Measurements from ENCODE around the gene MDN1.

MDN1 gene

GRCh38 chr6:89793586-89793985 is 26.0 kb downstream of the MDN1 start:
- TF ChIP-seq GATA2 (IDR thresholded peaks at IDR 0.05; ENCODE audit: low read depth, low read length) (no peak), GATA3 (IDR thresholded peaks at IDR 0.05; ENCODE audit: low read depth, low read length) (no peak)

- TF ChIP-seq GATA3 (IDR thresholded peaks at IDR 0.05; ENCODE audit: low read depth, low read length) (no peak), GATA2 (IDR thresholded peaks at IDR 0.05; ENCODE audit: low read depth, low read length) (no peak)
Measured at GRCh38 chr6:89792881-89793280, 26.7 kb downstream of the MDN1 start.

DNA sequence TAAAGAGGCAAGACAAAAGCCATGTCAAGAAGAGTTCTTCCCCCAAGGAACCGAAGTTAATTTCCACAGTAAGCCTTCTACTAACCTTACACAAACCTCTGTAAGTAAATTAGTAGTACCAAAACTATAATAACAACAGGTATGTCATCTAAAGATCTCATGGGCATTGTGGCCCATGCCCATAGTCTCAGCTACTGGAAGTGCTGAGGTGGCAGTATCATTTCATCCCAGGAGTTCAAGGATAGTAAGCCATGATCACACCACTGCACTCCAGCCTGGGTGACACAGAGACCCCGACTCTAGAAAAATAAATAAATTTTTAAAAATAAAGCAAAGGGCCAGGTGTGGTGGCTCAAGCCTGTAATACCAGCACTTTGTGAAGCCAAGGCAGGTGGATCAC is 29.2 kb downstream of the MDN1 start:
- TF ChIP-seq GATA2 (IDR thresholded peaks at IDR 0.05; ENCODE audit: low read depth, low read length) (no peak), GATA3 (IDR thresholded peaks at IDR 0.05; ENCODE audit: low read depth, low read length) (no peak)

DNA sequence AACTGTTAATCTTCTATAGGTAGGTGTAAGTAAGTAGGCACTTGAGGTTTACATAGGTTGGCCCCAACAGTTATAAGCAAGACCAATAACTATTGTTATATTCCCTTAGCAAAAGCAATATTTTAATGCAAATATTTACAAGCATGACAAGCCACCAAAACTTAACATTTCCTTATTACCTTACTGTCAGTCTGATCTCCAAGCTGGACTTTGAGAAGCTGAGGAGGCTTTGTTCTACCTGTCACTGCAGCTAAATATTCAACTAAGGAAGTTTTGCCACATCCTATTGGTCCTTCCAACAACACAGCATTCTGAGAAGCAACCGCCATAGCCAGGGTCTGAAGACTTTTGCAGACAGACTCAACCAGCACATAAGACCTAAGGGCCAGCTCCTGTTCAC is 29.6 kb downstream of the MDN1 start:
- no peak for TF ChIP-seq GATA3 (IDR thresholded peaks at IDR 0.05; ENCODE audit: low read depth, low read length)
- no peak for TF ChIP-seq GATA2 (IDR thresholded peaks at IDR 0.05; ENCODE audit: low read depth, low read length)

DNA sequence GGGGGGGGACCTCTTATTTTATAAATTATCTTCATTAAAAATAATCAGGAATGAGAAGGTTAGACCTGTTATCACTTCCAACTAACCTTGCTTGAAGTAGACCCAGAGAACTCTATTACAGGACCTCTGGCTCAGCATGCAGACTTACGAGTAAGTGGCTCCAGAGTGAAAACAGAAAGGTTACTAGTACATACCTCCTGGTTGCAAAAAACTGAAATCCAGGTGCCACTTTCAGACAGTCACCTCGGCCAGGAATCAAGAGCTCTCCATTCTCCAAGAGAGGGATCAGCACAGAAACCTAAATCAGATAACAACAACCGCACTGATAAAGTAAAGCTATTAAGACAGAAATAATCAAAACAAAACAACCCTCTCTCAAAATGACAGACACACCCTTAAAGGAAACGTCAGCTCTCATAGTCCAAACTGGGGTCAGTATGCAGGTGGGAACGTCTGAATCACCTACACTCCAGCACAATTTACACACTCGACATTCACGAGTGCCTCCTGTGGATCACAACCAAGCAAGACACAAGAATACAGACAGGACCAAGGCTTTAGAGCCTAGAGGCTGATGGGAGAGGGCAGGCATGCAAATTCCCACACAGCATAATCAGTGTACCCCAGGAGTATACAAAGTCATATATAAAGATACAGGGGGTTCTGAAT is 31.8 kb downstream of the MDN1 start:
- TF ChIP-seq GATA2 (IDR thresholded peaks at IDR 0.05; ENCODE audit: low read depth, low read length) (no peak), GATA3 (IDR thresholded peaks at IDR 0.05; ENCODE audit: low read depth, low read length) (no peak)

DNA sequence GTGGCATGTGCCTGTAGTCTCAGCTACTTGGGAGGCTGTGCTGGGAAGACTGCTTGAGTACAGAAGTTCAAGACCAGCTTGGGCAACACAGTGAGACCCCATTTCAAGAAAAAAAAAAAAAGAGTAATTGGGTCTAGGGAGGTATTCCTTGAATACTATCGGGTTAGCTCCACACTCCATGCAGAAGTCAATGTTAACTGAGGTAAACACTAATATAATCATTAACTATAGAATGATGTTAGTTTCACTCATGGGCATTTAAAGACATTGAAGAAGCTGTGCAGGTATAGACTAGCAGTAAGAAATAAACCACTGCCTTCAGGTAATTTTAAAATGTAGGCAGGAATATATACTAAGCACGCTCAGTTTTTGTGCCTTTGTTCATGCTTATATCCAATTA is 32.6 kb downstream of the MDN1 start:
- TF ChIP-seq GATA3 (IDR thresholded peaks at IDR 0.05; ENCODE audit: low read depth, low read length) (no peak), GATA2 (IDR thresholded peaks at IDR 0.05; ENCODE audit: low read depth, low read length) (no peak)

DNA sequence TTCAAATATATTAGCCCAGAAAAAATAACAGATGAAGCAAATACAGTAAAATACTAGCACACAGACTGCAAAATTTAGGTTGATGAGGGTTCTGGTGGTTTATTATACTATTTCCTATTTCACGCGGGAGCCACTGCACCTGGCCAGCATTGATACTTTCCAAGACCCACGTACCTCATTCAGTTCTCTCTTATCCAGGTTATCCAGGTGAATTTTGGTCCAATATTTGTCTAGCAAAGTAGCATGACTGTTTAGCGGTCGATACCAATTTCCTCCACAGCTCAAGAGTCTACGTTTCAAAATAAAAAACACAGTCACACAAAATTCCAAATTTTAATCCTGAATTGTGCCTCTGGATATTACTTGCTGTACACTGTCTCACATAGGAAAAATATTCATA is 34.8 kb downstream of the MDN1 start:
- TF ChIP-seq GATA3 (IDR thresholded peaks at IDR 0.05; ENCODE audit: low read depth, low read length), result no peak
- TF ChIP-seq GATA2 (IDR thresholded peaks at IDR 0.05; ENCODE audit: low read depth, low read length), result no peak

DNA sequence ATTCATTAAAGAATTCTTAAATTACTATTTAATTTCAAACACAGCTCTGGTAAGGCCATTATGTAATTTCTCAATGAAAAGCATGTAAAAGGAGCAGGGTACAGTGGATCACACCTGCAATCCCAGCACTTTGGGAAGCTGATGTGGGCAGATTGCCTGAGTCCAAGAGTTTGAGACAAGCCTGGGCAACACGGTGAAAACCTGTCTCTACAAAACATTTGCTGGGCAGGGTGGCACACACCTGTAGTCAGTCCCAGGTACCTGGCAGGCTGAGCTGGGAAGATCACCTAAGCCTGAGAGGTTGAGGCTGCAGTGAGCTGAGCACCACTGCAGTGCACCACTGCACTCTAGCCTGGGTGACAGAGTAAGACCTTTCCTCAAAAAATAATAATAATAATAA is 37.4 kb downstream of the MDN1 start:
- no peak for TF ChIP-seq GATA3 (IDR thresholded peaks at IDR 0.05; ENCODE audit: low read depth, low read length)
- TF ChIP-seq GATA2 (IDR thresholded peaks at IDR 0.05; ENCODE audit: low read depth, low read length), result no peak

DNA sequence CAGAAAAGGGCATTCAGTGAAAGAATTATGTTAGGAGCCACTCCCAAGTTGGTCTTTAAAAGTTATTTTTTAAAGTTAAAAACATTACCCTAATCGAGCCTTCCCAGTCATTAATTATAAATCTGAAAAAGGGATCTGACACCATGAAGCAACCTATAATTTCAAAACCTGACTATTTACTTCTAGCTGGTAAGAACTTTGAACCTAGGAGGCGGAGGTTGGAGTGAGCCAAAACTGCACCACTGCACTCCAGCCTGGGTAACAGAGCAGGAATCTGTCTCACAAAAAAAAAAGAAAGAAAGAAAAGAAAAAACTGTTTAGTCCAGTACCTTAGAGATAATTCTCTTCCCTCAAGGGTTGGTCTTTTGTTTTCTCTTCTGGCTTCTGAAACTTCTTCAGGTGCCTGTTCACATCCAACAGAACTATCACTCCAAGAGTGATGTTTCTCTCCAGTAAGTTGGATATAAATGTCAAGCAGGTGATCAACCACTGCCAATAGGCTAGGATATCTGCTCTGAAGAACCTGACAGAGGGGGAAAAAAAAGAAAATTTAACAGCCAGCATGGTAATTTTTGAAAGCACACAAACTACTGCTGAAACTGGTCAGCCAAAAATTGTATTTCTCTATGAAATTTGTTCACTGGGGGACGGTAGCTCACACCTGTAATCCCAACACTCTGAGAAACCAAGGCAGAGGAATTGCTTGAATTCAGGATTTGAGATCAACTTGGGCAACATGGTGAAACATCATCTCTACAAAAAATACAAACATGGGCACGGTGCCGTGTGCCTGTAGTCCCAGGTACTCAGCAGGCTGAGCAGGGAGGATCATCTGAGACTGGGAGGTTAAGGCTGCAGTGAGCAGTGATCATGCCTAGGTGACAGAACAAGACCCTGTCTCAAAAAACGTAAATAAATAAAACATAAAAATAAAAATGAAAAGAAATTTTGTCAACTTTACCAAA is 38.2 kb downstream of the MDN1 start:
- TF ChIP-seq GATA3 (IDR thresholded peaks at IDR 0.05; ENCODE audit: low read depth, low read length) (no peak), GATA2 (IDR thresholded peaks at IDR 0.05; ENCODE audit: low read depth, low read length) (no peak)

GRCh38 chr6:89777455-89777854 is 42.1 kb downstream of the MDN1 start:
- TF ChIP-seq GATA3 (IDR thresholded peaks at IDR 0.05; ENCODE audit: low read depth, low read length), result no peak
- no peak for TF ChIP-seq GATA2 (IDR thresholded peaks at IDR 0.05; ENCODE audit: low read depth, low read length)

- TF ChIP-seq GATA2 (IDR thresholded peaks at IDR 0.05; ENCODE audit: low read depth, low read length), result no peak
- no peak for TF ChIP-seq GATA3 (IDR thresholded peaks at IDR 0.05; ENCODE audit: low read depth, low read length)
Measured at GRCh38 chr6:89776583-89777233, 42.9 kb downstream of the MDN1 start.

GRCh38 chr6:89775150-89775549 is 44.4 kb downstream of the MDN1 start:
- TF ChIP-seq GATA3 (IDR thresholded peaks at IDR 0.05; ENCODE audit: low read depth, low read length) (no peak), GATA2 (IDR thresholded peaks at IDR 0.05; ENCODE audit: low read depth, low read length) (no peak)

DNA sequence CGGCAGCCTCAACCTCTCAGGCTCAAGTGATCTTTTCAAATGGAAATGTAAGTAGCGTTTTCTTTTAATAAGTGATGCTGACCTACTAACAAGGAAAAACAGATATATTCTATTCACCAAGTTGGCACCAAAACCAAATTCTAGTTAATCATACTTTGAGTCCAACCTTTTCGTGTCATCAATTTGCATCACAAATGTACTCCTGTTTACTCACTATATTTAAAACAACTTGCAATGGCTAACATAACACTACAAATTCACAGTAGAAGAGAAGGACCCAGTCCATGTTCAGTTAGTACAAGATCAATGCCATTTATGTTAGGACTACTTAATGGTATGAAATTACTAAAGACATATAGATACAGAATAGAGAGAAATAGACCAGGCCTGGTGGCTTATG is 50.0 kb downstream of the MDN1 start:
- TF ChIP-seq GATA2 (IDR thresholded peaks at IDR 0.05; ENCODE audit: low read depth, low read length) (no peak), GATA3 (IDR thresholded peaks at IDR 0.05; ENCODE audit: low read depth, low read length) (no peak)

DNA sequence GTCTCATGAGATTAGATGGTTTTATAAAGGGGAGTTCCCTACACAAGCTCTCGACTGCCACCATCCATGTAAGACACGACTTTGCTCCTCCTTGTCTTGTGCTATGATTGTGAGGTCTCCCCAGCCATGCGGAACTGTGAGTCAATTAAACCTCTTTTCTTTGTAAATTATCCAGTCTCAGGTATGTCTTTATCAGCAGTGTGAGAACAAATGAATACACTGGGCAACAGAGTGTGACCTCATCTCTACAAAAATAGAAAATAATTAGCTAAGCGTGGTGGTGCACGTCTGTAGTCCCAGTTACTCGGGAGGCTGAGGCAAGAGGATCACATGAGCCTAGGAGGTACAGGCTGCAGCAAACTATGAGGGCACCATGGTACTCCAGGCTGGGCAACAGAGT is 51.3 kb downstream of the MDN1 start:
- no peak for TF ChIP-seq GATA3 (IDR thresholded peaks at IDR 0.05; ENCODE audit: low read depth, low read length)
- TF ChIP-seq GATA2 (IDR thresholded peaks at IDR 0.05; ENCODE audit: low read depth, low read length), result no peak

Measured in SH-SY5Y (cell line).